ENCODE measurements around the gene NUCB2. TPM values are rescaled to one million over a fixed set of nuclear protein-coding genes. Genes with fewer than 3 reads are reported as not detected.
A peak's percentile ranks its signal among the peaks of the same experiment; 100 is the strongest.

Gene NUCB2
- total RNA-seq, 1 donor from 2014 or later = 93.7 TPM

GRCh38 chr11:17268902-17269301 is 7.6 kb upstream of the NUCB2 start:
- ATAC-seq = no peak

- peak; percentile 51 for ATAC-seq
Measured at GRCh38 chr11:17272801-17273200, 3.7 kb upstream of the NUCB2 start.

GRCh38 chr11:17273211-17273610 is 3.3 kb upstream of the NUCB2 start:
- no peak for ATAC-seq

GRCh38 chr11:17273668-17274282 is 2.8 kb upstream of the NUCB2 start:
- ATAC-seq = peak; percentile 19

- ATAC-seq = no peak
Measured at GRCh38 chr11:17275400-17276235, 921 bp upstream of the NUCB2 start.

GRCh38 chr11:17277024-17277584 is 565 bp downstream of the NUCB2 start:
- peak; percentile 3 for ATAC-seq

GRCh38 chr11:17280494-17281127 is 4.1 kb downstream of the NUCB2 start:
- no peak for ATAC-seq

- no peak for ATAC-seq
Measured at GRCh38 chr11:17286332-17286731, 9.8 kb downstream of the NUCB2 start.

- no peak for ATAC-seq
Measured at GRCh38 chr11:17287058-17287457, 10.5 kb downstream of the NUCB2 start.

GRCh38 chr11:17291710-17292109 is 15.2 kb downstream of the NUCB2 start:
- ATAC-seq = no peak

- no peak for ATAC-seq
Measured at GRCh38 chr11:17293311-17293710, 16.8 kb downstream of the NUCB2 start.

GRCh38 chr11:17294033-17294432 is 17.5 kb downstream of the NUCB2 start:
- ATAC-seq = no peak

GRCh38 chr11:17296852-17297559 is 20.5 kb downstream of the NUCB2 start:
- no peak for ATAC-seq

GRCh38 chr11:17298302-17298701 is 21.8 kb downstream of the NUCB2 start:
- ATAC-seq = no peak

- ATAC-seq = no peak
Measured at GRCh38 chr11:17300372-17300771, 23.8 kb downstream of the NUCB2 start.

GRCh38 chr11:17313349-17314231 is 37.1 kb downstream of the NUCB2 start:
- no peak for ATAC-seq

GRCh38 chr11:17314232-17314547 is 37.7 kb downstream of the NUCB2 start:
- no peak for ATAC-seq

GRCh38 chr11:17314904-17315426 is 38.4 kb downstream of the NUCB2 start:
- ATAC-seq = no peak

- no peak for ATAC-seq
Measured at GRCh38 chr11:17328871-17329494, 52.4 kb downstream of the NUCB2 start.

GRCh38 chr11:17331669-17332068 is 55.1 kb downstream of the NUCB2 start:
- no peak for ATAC-seq

Measured in esophagus mucosa (tissue), 1 donor.